ENCODE results near the gene C2orf78.

DNA sequence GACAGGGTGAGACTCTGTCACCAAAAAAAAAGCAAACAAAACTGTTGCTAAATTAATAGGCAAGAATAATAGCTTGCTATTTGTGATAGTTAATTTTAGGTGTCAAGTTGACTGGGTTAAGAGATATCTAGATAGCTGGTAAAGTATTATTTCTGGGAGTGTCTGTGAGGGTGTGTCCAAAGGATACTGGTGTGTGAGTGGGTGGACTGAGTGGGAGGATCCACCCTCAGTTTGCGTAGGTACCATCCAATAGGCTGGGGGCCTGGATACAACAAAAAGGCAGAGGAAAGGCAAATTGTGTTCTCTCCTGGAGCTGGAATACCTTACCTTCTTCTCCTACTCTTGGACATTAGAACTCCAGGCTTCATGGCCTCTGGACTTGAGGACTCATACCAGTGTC, 19.0 kb upstream of the C2orf78 start:
- TF ChIP-seq, protein P1, sequence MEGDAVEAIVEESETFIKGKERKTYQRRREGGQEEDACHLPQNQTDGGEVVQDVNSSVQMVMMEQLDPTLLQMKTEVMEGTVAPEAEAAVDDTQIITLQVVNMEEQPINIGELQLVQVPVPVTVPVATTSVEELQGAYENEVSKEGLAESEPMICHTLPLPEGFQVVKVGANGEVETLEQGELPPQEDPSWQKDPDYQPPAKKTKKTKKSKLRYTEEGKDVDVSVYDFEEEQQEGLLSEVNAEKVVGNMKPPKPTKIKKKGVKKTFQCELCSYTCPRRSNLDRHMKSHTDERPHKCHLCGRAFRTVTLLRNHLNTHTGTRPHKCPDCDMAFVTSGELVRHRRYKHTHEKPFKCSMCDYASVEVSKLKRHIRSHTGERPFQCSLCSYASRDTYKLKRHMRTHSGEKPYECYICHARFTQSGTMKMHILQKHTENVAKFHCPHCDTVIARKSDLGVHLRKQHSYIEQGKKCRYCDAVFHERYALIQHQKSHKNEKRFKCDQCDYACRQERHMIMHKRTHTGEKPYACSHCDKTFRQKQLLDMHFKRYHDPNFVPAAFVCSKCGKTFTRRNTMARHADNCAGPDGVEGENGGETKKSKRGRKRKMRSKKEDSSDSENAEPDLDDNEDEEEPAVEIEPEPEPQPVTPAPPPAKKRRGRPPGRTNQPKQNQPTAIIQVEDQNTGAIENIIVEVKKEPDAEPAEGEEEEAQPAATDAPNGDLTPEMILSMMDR (conservative IDR thresholded peaks at IDR 0.05; ENCODE audit: low read depth, low read length), result no peak
- TF ChIP-seq EZH2 (IDR thresholded peaks at IDR 0.05; ENCODE audit: borderline replicate concordance, low read depth, low read length, poor library complexity, severe bottlenecking), result no peak

Measured in A673 (cell line).